ENCODE data around the gene DYNLT2. TPM values are rescaled to one million over a fixed set of nuclear protein-coding genes. Genes with fewer than 3 reads are reported as not detected.

DYNLT2 gene
- total and polyA plus RNA-seq, 2 experiments from 2014 or later, result 2.4 to 2.9 TPM

- Histone ChIP-seq H3K9me3 (ENCODE audit: low read depth) (no peaks in the 10 kb centered on the region), H3K4me1 (ENCODE audit: low read depth) (no peaks in the 10 kb centered on the region), H3K4me3 (no peak overlapping the region), H3K27me3 (no peaks in the 10 kb centered on the region), H3K36me3 (peaks cover 73% of the 10 kb centered on the region), H3K27ac (no peak overlapping the region)
- no peak for DNase-seq (ENCODE audit: low read depth in 1 of 2, low spot score in 1 of 2)
- TF ChIP-seq CTCF (IDR thresholded peaks at IDR 0.05; ENCODE audit: low read depth, low read length), result no peak
These were observed 36.8 kb downstream of the DYNLT2 start for GRCh38 chr6:169714595-169714994.

- no peak for TF ChIP-seq CTCF (IDR thresholded peaks at IDR 0.05; ENCODE audit: low read depth, low read length)
- Histone ChIP-seq H3K9me3 (ENCODE audit: low read depth) (no peaks in the 10 kb centered on the region), H3K4me3 (no peak overlapping the region), H3K27me3 (no peaks in the 10 kb centered on the region), H3K4me1 (ENCODE audit: low read depth) (no peaks in the 10 kb centered on the region), H3K27ac (no peak overlapping the region), H3K36me3 (peaks cover 75% of the 10 kb centered on the region)
- no peak for DNase-seq (ENCODE audit: low read depth in 1 of 2, low spot score in 1 of 2)
These were observed 37.2 kb downstream of the DYNLT2 start for GRCh38 chr6:169714178-169714577.

- Histone ChIP-seq H3K4me1 (ENCODE audit: low read depth) (peaks cover 7% of the 10 kb centered on the region), H3K27ac (no peak overlapping the region), H3K9me3 (ENCODE audit: low read depth) (no peaks in the 10 kb centered on the region), H3K27me3 (no peaks in the 10 kb centered on the region), H3K4me3 (no peak overlapping the region), H3K36me3 (peaks cover 61% of the 10 kb centered on the region)
- TF ChIP-seq CTCF (IDR thresholded peaks at IDR 0.05; ENCODE audit: low read depth, low read length), result no peak
- no peak for DNase-seq (ENCODE audit: low read depth in 1 of 2, low spot score in 1 of 2)
These were observed 41.4 kb downstream of the DYNLT2 start for GRCh38 chr6:169710009-169710408.

- no peaks in the 10 kb centered on the region for H3K9me3 ChIP-seq (ENCODE audit: low read depth)
- peaks cover 60% of the 10 kb centered on the region for H3K36me3 ChIP-seq
- TF ChIP-seq CTCF (IDR thresholded peaks at IDR 0.05; ENCODE audit: low read depth, low read length), result no peak
- H3K4me3 ChIP-seq, result no peak overlapping the region
- no peak overlapping the region for H3K27ac ChIP-seq
- no peak for DNase-seq (ENCODE audit: low read depth in 1 of 2, low spot score in 1 of 2)
- no peaks in the 10 kb centered on the region for H3K27me3 ChIP-seq
- H3K4me1 ChIP-seq (ENCODE audit: low read depth), result peaks cover 7% of the 10 kb centered on the region
These were observed 42.1 kb downstream of the DYNLT2 start for GRCh38 chr6:169709293-169709692.

- peak overlapping the region; percentile 10 for H3K27ac ChIP-seq
- DNase-seq (ENCODE audit: low read depth in 1 of 2, low spot score in 1 of 2), result peak in 1 of 2 donors; percentile 67
- H3K4me3 ChIP-seq, result no peak overlapping the region
- peaks cover 48% of the 10 kb centered on the region for H3K36me3 ChIP-seq
- TF ChIP-seq CTCF (IDR thresholded peaks at IDR 0.05; ENCODE audit: low read depth, low read length), result no peak
- no peaks in the 10 kb centered on the region for H3K27me3 ChIP-seq
- H3K4me1 ChIP-seq (ENCODE audit: low read depth), result peaks cover 18% of the 10 kb centered on the region
- H3K9me3 ChIP-seq (ENCODE audit: low read depth), result no peaks in the 10 kb centered on the region
These were observed 43.6 kb downstream of the DYNLT2 start for GRCh38 chr6:169707772-169708171.

GRCh38 chr6:169702840-169703246 lies 48.5 kb downstream of the DYNLT2 start:
- peak overlapping the region; percentile 89 for H3K27ac ChIP-seq
- H3K4me1 ChIP-seq (ENCODE audit: low read depth), result peaks cover 20% of the 10 kb centered on the region
- H3K27me3 ChIP-seq, result no peaks in the 10 kb centered on the region
- no peaks in the 10 kb centered on the region for H3K9me3 ChIP-seq (ENCODE audit: low read depth)
- H3K4me3 ChIP-seq, result peak overlapping the region; percentile 66
- peak in 1 of 2 donors; percentile 19 for DNase-seq (ENCODE audit: low read depth in 1 of 2, low spot score in 1 of 2)
- TF ChIP-seq CTCF (IDR thresholded peaks at IDR 0.05; ENCODE audit: low read depth, low read length), result no peak
- H3K36me3 ChIP-seq, result peaks cover 14% of the 10 kb centered on the region

All from cardiac muscle cell (in vitro differentiated cells and primary cell).